HG02884 (cell line): ENCODE results near the gene CADM4.
"Not testable (repeated sequence)": the region's sequence is repeated elsewhere in the genome, so short reads cannot be mapped to it uniquely, and the experiment has no call there.

ENCODE experiments used
- ATAC-seq: cut with Tn5 transposase; IDR thresholded peaks from one replicate; pipeline ENCODE4 v1.9.1; 2021; ENCODE audit warnings: mild to moderate bottlenecking, moderate library complexity; ENCODE audit not compliant: unreplicated experiment

The CADM4 gene

DNA sequence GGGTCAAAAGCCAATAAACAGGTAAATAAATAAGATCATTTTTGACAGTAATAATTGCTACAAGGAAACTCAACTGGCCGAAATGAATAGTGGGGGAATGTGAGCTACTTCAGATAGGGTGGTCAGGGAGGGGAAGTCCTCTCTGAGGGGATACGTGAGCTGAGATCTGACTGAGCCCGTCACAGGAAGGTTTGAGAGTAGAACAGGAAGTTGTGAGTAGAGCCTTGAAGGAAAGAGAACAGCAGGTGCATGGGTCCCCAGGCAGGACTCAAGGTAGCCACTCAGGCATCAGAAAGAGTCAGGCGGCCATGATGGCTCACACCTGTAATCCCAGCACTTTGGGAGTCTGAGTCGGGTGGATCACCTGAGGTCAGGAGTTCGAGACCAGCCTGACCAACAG is 50.0 kb downstream of the CADM4 start:
- ATAC-seq = no peak

DNA sequence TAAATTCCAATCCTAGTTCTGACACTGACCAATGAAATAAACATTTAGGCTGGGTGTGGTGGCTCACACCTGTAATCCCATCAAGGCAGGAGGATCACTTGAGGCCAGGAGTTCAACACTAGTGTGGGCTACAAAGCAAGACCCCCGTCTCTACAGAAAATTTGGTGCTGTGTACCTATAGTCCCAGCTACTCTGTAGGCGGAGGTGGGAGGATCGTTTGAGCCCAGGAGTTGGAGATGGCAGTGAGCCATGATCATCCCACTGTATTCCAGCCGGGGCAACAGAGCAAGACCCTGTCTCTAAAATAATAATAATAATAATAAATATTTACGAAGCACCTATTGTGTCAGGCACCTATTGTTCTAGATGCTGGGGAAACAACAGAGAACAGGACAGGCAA is 50.4 kb downstream of the CADM4 start:
- no peak for ATAC-seq

DNA sequence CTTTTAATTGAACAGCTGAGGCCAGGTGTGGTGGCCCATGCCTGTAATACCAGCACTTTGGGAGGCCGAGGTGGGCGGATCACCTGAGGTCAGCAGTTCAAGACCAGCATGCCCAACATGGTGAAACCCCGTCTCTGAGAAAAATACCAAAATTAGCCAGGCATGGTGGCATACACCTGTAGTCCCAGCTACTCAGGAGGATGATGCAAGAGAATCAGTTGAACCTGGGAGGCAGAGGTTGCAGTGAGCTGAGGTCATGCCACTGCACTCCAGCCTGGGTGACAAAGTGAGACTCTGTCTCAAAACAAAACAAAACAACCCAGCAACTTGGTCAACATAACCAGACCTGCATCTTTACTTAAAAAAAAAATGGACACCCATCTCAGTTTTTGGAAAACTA is 52.6 kb downstream of the CADM4 start:
- not testable (repeated sequence) for ATAC-seq

GRCh38 chr19:43586346-43586745 is 53.3 kb downstream of the CADM4 start:
- no peak for ATAC-seq

DNA sequence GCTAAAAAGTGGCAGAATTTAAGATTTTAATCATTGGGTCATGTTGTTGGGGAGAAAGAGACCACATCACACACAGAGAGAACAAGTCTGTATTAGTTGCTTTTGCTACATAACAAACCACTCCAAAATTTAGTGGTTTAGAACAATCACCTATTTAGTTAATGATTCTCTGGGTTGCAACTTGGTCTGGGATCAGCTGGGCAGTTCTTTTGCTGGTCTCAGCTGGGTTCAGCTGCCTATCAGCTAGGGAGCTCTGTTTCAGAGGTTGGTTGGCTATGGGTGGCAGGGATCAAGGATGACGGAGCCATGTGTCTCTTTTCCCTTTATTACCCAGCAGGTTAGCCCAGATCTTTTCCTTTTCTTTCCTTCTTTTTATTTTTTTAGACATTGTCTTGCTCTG is 55.2 kb downstream of the CADM4 start:
- ATAC-seq = no peak

GRCh38 chr19:43582495-43582894 is 57.2 kb downstream of the CADM4 start:
- ATAC-seq = no peak

DNA sequence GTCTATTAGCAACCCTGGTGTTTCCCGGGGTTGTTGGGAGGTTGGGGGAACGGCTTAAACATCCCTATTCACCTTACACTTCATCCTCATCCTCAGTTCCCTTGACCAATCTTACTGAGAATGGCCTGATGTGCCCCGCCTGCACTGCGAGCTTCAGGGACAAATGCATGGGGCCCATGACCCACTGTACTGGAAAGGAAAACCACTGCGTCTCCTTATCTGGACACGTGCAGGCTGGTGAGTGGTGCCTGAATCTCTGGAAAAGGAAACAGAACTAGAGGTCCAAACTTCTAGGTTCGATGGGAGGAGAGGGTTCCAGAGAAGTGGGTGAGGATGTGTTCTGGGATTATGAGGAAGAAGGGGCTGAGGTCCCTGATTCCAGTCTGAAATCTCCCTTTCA is 58.2 kb downstream of the CADM4 start:
- ATAC-seq = no peak

DNA sequence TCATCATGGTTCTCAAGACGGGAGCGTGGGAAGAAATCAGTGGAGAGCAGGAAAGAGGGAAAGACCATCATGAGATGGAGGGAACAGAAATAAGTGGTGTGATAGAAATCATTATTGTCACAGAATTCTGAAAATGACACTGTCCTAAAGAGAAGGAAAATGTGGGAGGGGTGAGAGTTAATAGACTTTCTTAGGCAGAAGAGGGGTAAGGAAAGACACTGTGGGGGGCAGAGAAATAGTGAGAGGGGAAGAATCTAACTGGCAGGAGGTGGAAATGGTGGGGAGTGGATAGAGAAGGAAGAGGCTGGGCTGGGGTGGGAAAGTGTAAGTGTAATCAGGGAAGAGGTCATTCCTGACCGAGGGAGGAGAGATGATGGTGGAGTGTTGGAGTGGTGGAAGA is 60.9 kb downstream of the CADM4 start:
- ATAC-seq = no peak

- no peak for ATAC-seq
These were observed 63.4 kb downstream of the CADM4 start for GRCh38 chr19:43575955-43576878.

- ATAC-seq = peak; percentile 97
These were observed 64.3 kb downstream of the CADM4 start, which contains the start of the genes PINLYP and XRCC1 for GRCh38 chr19:43575156-43575950. TSS of gene PINLYP (plus strand) at chr19:43575801. CDS start at chr19:43577192, 1,391 bp downstream. TSS of gene XRCC1 (minus strand) at chr19:43575527. CDS start at chr19:43575458, 69 bp downstream.

DNA sequence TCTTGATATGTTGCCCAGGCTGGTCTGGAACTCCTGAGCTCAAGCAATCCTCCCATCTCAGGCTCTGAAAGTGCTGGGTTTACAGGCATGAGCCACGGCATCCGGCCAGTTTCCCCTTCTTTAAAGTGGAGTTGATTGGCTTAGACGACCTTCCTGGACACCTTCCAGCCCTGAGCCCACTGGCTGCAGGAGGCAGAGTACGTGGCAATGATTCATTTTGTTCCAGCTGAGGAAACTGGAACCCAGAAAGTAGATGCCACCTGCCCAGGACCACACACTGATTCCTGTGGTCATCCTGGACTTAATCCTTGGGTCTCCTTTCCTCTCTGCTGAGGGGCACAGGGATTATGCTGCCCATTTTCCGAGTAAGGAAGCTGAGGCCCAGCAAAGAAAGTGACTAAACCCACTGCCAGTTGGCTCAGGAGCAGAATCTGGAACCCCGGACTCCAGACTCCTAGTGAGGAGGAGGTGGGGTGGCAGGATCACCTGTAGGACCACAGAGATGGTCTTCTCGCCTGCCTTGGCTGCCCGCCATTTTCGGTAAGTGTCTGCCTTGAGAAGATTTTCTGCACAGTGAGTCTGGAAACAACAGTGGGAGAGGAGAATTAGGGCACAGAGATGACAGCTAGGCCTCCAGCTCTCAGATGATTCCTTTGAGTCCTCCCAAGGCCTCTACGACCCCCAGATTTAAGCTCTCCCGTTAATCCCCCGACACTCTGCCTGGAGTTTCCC is 65.1 kb downstream of the CADM4 start:
- ATAC-seq = no peak
